Testis (tissue), 2 donors: ENCODE data around the gene USP47.

Source experiments
- CTCF ChIP-seq, 3 experiments: fragments of 450-650 bp in 2 of 3; fragments of 200-600 bp in 1 of 3; sonication (generic) in 1 of 3; IDR thresholded peaks; one replicate each; pipeline ENCODE4 v1.5.1; 2016 to 2019; ENCODE audit warnings: antibody characterized with exemption in 3 of 3, mild to moderate bottlenecking in 2 of 3, moderate library complexity in 1 of 3
- POLR2A ChIP-seq: fragments of 450-650 bp; IDR thresholded peaks from one replicate; pipeline ENCODE4 v1.6.1; 2017; ENCODE audit warnings: antibody characterized with exemption, mild to moderate bottlenecking, moderate library complexity

- TF ChIP-seq CTCF (IDR thresholded peaks at IDR 0.05) (peak; percentile 47 to 58 (median 58)), POLR2A (peak; percentile 25)
Observed at GRCh38 chr11:11841723-11842420, at the start of gene USP47.
